Endodermal cell (in vitro differentiated cells): Measurements from ENCODE around the gene GUCA2B. TPM values are rescaled to one million over a fixed set of nuclear protein-coding genes. Genes with fewer than 3 reads are reported as not detected.

Source experiments
- DNase-seq: peaks from one replicate; pipeline ENCODE4 v3.0.0-alpha.2; 2017
- H3K27ac ChIP-seq: 2 replicates; pipeline ENCODE4 v1.5.1; 2013; ENCODE audit warnings: mild to moderate bottlenecking, low read depth, low read length, moderate library complexity
- H3K27me3 ChIP-seq: 2 replicates; pipeline ENCODE4 v1.6.1; 2013; ENCODE audit warnings: mild to moderate bottlenecking, low read length, moderate library complexity; ENCODE audit not compliant: insufficient read depth, control insufficient read depth, poor library complexity, severe bottlenecking
- H3K36me3 ChIP-seq: 2 replicates; pipeline ENCODE4 v1.7.0; 2013; ENCODE audit warnings: mild to moderate bottlenecking, low read length, moderate library complexity; ENCODE audit not compliant: control insufficient read depth, insufficient read depth
- H3K4me1 ChIP-seq: one replicate; pipeline ENCODE4 v1.7.0; 2013; ENCODE audit warnings: low read length; ENCODE audit not compliant: control insufficient read depth, insufficient read depth
- H3K4me3 ChIP-seq: 2 replicates; pipeline ENCODE4 v1.5.1; 2013; ENCODE audit warnings: mild to moderate bottlenecking, low read length, moderate library complexity
- H3K9ac ChIP-seq: 2 replicates; pipeline ENCODE4 v1.6.1; 2013; ENCODE audit warnings: mild to moderate bottlenecking, low read length, moderate library complexity; ENCODE audit not compliant: poor library complexity, severe bottlenecking; ENCODE audit errors: extremely low read depth
- H3K9me3 ChIP-seq: 2 replicates; pipeline ENCODE4 v1.6.1; 2013; ENCODE audit warnings: mild to moderate bottlenecking, low read length, moderate library complexity; ENCODE audit not compliant: control insufficient read depth
- H3K27ac Mint-ChIP-seq: 2 replicates; pipeline ENCODE4 v1.8.0; 2020; ENCODE audit warnings: mixed read lengths
- H3K27me3 Mint-ChIP-seq: 2 replicates; pipeline ENCODE4 v1.8.0; 2021; ENCODE audit warnings: mild to moderate bottlenecking, mixed read lengths; ENCODE audit not compliant: insufficient read depth
- H3K36me3 Mint-ChIP-seq: 2 replicates; pipeline ENCODE4 v1.8.0; 2020; ENCODE audit warnings: low read depth, mixed read lengths
- H3K4me1 Mint-ChIP-seq: 2 replicates; pipeline ENCODE4 v1.8.0; 2020; ENCODE audit warnings: mixed read lengths
- H3K4me3 Mint-ChIP-seq: 2 replicates; pipeline ENCODE4 v1.8.0; 2020; ENCODE audit warnings: mild to moderate bottlenecking, moderate library complexity, mixed read lengths
- H3K9me3 Mint-ChIP-seq: 2 replicates; pipeline ENCODE4 v1.8.0; 2020; ENCODE audit warnings: mild to moderate bottlenecking, mixed read lengths
- CTCF ChIP-seq: fragments of 200-600 bp; sonication (generic); conservative IDR thresholded peaks from 2 replicates; pipeline ENCODE4 v1.5.0; 2021; ENCODE audit warnings: antibody characterized with exemption, mild to moderate bottlenecking
- WGBS, 2 experiments: methylation state at CpG; one replicate each; pipeline versions ENCODE4 v1.1.5 to v1.1.7; 2013; ENCODE audit warnings: missing lambda C conversion rate in 2 of 2, mixed read lengths in 1 of 2; ENCODE audit not compliant: insufficient coverage in 1 of 2, insufficient read length in 1 of 2; 5-methylcytosine and 5-hydroxymethylcytosine counted together
- total RNA-seq, 2 donors: library from RNA; stranded (reverse); fragmentation: NEBNext Ultra II Directional in 1 of 2; extraction: Animal tissue kit (Norgen Biotek cat#: 25700) in 1 of 2; gene quantifications; 2 replicates in 1 of 2; 3 replicates in 1 of 2; pipeline ENCODE4 v1.2.1, GENCODE V29; 2021

Gene GUCA2B
- total RNA-seq, 2 donors from 2014 or later = not detected

DNA sequence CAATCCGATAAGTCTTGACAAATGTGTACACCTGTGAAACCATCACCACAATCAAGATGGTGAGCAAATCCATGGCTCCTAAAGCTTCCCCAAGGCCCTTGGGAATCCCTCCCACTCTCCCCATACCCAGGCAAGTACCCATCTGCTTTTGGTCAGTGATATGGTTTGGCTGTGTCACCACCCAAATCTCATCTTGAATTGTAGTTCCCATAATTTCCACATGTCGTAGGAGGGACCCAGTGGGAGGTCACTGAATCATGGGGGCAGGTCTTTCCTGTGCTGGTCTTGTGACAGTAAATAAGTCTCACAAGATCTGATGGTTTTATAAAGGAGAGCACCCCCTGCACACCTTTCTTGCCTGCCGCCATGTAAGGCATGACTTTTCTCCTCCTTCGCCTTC lies 14.6 kb upstream of the GUCA2B start:
- no peaks in the 10 kb centered on the region for H3K4me1 Mint-ChIP-seq
- H3K27me3 Mint-ChIP-seq = peaks cover 8% of the 10 kb centered on the region
- no peak overlapping the region for H3K4me3 ChIP-seq
- H3K9me3 ChIP-seq = no peaks in the 10 kb centered on the region
- TF ChIP-seq CTCF = no peak
- H3K9ac ChIP-seq = no peak overlapping the region
- H3K27me3 ChIP-seq = no peaks in the 10 kb centered on the region
- no peaks in the 10 kb centered on the region for H3K36me3 ChIP-seq
- no peaks in the 10 kb centered on the region for H3K4me1 ChIP-seq
- no peak overlapping the region for H3K27ac Mint-ChIP-seq
- no peak for DNase-seq
- WGBS, 2 experiments = 94 to 100% methylated on average over 3 to 4 of the region's 4 CpGs
- H3K36me3 Mint-ChIP-seq = no peaks in the 10 kb centered on the region
- no peak overlapping the region for H3K27ac ChIP-seq
- H3K9me3 Mint-ChIP-seq = no peaks in the 10 kb centered on the region
- no peak overlapping the region for H3K4me3 Mint-ChIP-seq

DNA sequence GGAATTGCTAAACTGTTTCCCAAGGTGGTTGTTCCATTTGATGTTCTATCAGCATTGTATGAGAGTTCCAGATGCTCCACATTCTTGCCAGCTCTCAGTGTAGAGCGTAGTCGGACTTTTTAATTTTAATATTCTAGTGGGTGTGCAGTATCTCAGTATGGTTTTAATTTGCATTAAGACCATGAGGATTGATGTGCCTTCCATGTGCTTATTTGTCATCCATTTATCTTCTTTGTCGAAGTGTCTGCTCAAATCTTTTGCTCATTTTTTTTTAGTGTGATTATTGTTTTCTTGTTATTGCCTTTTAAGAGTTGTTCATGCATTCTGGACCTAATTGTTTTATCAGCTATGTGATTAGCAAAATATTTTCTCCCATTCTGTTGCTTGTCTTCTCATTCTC lies 13.8 kb upstream of the GUCA2B start:
- Histone ChIP-seq H3K36me3 (no peaks in the 10 kb centered on the region), H3K4me3 (no peak overlapping the region), H3K27me3 (no peaks in the 10 kb centered on the region), H3K9me3 (no peaks in the 10 kb centered on the region), H3K27ac (no peak overlapping the region), H3K9ac (no peak overlapping the region), H3K4me1 (no peaks in the 10 kb centered on the region)
- TF ChIP-seq CTCF = no peak
- no peaks in the 10 kb centered on the region for H3K4me1 Mint-ChIP-seq
- DNase-seq = no peak
- no peaks in the 10 kb centered on the region for H3K36me3 Mint-ChIP-seq
- H3K4me3 Mint-ChIP-seq = no peak overlapping the region
- WGBS, 2 experiments = 84% methylated on average over 3 of the region's 3 CpGs; no CpG with 5 or more reads in 1 of the 2 experiments
- H3K9me3 Mint-ChIP-seq = no peaks in the 10 kb centered on the region
- H3K27me3 Mint-ChIP-seq = peaks cover 8% of the 10 kb centered on the region
- H3K27ac Mint-ChIP-seq = no peak overlapping the region

GRCh38 chr1:42140191-42140590 lies 13.0 kb upstream of the GUCA2B start:
- Mint-ChIP-seq H3K27me3 (peaks cover 8% of the 10 kb centered on the region), H3K27ac (no peak overlapping the region), H3K9me3 (no peaks in the 10 kb centered on the region), H3K36me3 (no peaks in the 10 kb centered on the region), H3K4me3 (no peak overlapping the region), H3K4me1 (no peaks in the 10 kb centered on the region)
- Histone ChIP-seq H3K9me3 (no peaks in the 10 kb centered on the region), H3K27me3 (no peaks in the 10 kb centered on the region), H3K27ac (no peak overlapping the region), H3K4me1 (no peaks in the 10 kb centered on the region), H3K4me3 (no peak overlapping the region), H3K36me3 (no peaks in the 10 kb centered on the region), H3K9ac (no peak overlapping the region)
- WGBS, 2 experiments = 86 to 93% methylated on average over 1 of the region's 2 CpGs
- TF ChIP-seq CTCF = no peak
- DNase-seq = no peak
